Fibroblast of skin of scalp (primary cell): ENCODE data around the gene MT1G.

Source experiments
- DNase-seq: peaks from one replicate; pipeline ENCODE4 v3.0.0-alpha.2; 2013

MT1G gene

GRCh38 chr16:56664506-56664905 is 3.4 kb downstream of the MT1G start:
- DNase-seq = no peak

GRCh38 chr16:56662357-56663354 is 5.2 kb downstream of the MT1G start:
- no peak for DNase-seq

GRCh38 chr16:56658327-56658875 is 9.5 kb downstream of the MT1G start:
- no peak for DNase-seq

DNA sequence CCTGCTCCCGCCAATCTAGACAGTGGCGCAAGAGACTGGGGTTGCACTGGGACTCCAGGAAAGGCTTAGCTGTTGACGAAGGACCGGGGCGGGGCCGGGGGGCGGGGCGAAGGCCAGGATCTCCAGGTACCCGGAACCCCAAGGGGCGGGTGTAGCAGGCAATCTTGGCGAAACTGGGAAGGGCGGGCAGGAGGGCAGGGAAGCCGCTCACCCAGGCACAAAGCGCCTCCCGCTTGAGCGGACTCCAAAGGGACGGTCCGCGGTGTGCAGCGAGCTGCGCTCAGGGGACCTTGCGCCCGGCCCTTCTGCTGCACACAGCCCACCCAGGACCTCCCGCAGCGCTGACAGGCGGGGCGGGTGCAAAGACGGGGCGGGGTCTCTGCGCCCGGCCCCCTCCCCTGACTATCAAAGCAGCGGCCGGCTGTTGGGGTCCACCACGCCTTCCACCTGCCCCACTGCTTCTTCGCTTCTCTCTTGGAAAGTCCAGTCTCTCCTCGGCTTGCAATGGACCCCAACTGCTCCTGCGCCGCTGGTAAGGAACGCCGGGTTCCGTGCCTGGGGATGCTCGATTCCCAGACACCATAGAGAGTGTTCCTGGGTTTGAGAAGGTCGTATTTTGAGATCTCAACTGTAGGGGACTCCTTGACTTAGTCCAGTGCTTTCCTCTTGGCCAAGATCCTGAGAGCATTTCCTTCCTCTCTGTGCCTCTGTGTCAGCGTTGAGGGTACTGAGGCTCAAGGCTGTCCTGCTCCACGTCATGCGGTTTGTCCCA is 10.1 kb downstream of the MT1G start, which contains the start of gene MT1F:
MT1F (plus strand) TSS at position 405 of the 772 bp plus-strand sequence; CDS start at position 505, 100 bp downstream.
- peak; percentile 18 for DNase-seq

DNA sequence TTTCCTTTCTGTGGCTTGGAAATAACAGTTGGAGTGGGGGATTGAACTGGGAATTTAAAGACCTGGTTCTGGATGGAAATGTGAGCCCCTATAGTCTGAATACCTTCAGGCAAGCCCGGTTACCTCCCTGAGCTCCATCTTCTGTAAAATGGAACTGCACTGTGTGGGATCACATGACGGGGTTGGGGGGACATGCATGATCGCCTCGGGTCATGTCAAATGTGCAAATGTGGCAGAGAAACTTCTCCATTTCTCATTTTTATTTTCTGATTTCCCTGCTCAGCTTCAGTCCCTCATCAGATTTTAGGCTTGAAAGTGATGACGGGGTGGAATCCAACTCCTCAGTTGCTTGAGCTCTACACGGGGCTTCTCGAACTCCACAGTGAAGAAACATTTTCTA is 14.6 kb downstream of the MT1G start:
- DNase-seq = no peak

DNA sequence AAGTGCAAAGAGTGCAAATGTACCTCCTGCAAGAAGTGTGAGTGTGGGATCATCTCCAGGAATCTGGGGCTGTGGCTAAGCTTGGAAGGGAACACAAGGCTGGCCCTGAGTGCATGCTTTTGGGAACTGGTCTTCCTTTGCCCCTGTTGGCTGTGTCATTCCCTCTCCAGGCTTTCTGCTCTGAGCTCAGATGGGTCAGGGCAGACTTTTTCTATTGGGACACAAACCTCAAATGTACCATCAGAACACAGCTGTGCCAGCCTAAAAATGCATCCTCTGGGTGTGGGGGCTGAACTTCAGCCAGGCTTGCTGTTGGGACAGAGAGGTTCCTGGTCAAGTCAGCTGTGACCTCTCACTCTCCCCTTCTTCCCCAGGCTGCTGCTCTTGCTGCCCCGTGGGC is 15.3 kb downstream of the MT1G start:
- no peak for DNase-seq

GRCh38 chr16:56651586-56651985 is 16.3 kb downstream of the MT1G start, which contains the start of gene MT1B:
Gene MT1B (plus strand): TSS chr16:56651886. CDS start chr16:56651954, 68 bp downstream.
- DNase-seq = no peak

GRCh38 chr16:56649820-56650219 is 18.0 kb downstream of the MT1G start:
- no peak for DNase-seq

DNA sequence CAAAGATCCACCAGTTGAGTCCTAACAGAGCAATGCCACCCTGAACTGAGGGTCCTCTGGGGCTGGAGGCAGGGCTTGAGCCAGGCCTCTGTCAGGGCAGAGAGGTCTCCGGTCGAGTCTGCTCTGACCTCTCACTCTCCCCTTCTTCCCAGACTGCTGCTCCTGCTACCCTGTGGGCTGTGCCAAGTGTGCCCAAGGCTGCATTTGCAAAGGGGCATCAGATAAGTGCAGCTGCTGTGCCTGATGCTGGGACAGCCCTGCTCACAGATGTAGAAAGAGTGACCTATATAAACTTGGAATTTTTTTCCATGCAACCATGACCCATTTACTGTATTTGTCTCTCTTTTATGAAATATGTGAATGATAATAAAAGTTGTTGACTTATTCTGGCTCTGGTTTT is 18.6 kb downstream of the MT1G start:
- DNase-seq = no peak

- DNase-seq = no peak
These were observed 20.0 kb downstream of the MT1G start for GRCh38 chr16:56647641-56648431.

GRCh38 chr16:56645838-56646237 is 22.0 kb downstream of the MT1G start:
- DNase-seq = no peak

DNA sequence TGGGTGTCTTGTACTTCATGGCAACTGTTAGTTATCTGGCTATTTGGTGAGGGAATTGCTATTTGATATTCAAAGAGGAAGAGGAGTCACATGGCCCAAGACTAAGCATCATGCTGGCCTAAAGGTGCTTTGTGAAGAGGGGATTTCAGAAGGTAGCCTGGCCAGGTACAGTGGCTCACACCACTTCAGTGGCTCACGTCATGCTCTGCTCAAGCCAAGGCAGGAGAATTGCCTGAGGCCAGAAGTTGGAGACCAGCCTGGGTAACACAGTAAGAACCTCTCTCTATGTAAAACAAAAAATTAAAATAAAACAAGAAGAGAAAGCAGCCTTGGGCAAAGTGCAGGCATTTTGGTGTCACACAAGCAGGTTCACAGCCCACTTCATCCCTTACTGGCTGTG is 22.6 kb downstream of the MT1G start:
- no peak for DNase-seq

DNA sequence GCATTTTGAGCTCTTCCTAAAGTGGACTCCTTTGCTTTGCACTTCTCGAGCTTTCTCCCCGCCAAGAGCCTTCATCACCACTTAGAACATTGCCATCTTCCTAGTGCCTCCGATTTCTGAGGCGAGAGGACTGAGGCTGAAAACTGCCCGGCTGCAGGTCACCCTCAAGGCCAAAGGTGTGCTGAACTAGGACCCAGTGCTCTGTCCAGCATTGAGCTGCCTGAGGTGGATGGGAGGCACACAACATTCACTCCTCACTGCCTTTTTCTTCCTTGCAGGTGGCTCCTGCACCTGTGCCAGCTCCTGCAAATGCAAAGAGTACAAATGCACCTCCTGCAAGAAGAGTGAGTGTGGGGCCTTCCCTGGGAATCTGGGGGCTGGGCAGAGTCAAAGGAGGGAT is 24.0 kb downstream of the MT1G start:
- no peak for DNase-seq

DNA sequence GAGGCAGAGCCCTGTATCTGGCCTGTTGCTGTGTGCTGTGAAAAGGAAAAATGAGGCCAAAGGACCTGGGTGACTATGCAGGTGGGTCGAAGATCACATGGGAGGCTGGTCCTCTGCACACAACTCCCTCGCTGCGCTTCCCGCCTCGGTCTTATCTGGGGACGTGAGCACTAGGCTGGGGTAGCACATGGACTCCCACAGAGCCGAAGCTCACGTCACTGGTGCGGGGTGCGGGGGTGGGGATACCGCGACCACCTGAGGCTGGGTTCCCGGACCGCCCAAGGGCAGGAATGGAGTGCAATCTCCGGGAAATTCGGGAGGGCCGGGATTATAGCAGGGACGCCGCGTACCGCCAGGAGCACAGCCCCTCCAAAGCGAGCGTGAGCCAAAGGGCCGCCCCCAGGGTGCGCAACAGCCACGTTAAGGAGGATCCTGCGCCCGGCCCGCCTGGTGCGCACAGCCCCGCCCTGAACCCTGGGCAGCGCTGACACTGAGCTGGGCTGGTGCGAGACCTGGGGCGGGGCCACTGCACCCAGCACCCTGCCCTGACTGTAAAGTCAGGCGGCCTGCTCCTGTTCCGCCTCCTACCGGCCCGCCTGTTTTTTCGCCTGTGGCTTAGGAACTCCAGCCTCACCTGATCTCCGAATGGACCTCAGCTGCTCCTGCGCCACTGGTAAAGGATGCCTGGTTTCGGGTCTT is 24.6 kb downstream of the MT1G start:
- no peak for DNase-seq

GRCh38 chr16:56641166-56641565 is 26.7 kb downstream of the MT1G start:
- DNase-seq = no peak

GRCh38 chr16:56640076-56640475 is 27.8 kb downstream of the MT1G start:
- no peak for DNase-seq

DNA sequence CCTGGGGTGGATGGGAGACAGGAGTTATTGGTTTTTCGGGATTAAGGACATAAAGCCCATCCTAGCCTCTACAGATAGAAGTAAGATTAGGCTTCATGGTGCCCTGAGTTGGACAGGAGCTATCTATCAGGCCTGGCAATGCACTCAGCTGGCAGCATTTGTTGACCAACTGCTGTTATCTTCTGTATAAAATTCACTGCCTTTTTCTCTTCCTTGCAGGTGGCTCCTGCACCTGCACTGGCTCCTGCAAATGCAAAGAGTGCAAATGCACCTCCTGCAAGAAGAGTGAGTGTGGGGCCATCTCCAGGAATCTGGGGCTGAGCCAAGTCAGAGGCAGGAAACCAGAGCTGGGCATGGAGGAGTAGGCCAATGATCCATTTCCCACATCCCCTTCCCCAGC is 28.8 kb downstream of the MT1G start:
- no peak for DNase-seq

DNA sequence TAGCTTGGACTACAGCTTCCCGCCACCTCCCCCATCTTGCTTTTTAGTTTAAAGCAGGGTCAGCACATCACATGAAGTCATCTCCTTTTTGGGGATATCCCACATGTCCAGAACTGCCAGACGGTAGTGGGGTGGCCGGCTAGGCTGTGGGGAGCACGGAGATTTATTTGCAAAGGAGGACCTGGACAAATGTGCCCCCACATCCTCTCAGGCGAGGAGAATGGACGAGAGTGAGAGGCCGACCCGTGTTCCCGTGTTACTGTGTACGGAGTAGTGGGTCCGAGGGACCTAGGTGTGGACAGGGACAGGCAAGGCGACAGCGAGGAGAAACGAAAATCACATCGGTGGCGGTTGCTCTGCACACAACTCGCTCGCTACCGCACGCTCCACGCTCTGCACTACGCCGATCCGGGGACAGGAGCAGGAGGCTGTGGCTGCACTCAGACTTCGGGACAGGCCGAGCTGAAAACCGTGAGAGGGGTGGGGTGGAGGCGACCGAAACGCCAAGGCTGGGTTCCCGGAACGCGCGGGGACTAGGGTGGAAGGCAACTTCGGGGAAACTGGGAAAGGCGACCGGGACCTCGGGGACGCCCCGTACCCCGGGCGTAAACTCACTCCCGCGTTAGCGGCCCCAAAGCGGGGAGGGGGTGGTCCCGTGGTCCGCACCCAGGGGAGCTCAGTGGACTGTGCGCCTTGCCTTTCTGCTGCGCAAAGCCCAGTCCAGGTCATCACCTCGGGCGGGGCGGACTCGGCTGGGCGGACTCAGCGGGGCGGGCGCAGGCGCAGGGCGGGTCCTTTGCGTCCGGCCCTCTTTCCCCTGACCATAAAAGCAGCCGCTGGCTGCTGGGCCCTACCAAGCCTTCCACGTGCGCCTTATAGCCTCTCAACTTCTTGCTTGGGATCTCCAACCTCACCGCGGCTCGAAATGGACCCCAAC is 29.8 kb downstream of the MT1G start, which contains the start of gene MT1A:
MT1A (plus strand) TSS at position 853 of the 937 bp plus-strand sequence; CDS start at position 926, 73 bp downstream.
- peak; percentile 10 for DNase-seq

GRCh38 chr16:56636616-56637413 is 31.1 kb downstream of the MT1G start:
- DNase-seq = no peak
